H9 (cell line): Measurements from ENCODE around the gene RASGRF1. TPM values are rescaled to one million over a fixed set of nuclear protein-coding genes. Genes with fewer than 3 reads are reported as not detected.

ENCODE experiments used
- DNase-seq: peaks from one replicate; pipeline ENCODE4 v3.0.0-alpha.2; 2017
- H2AFZ ChIP-seq: one replicate; pipeline ENCODE4 v1.6.1; 2013; ENCODE audit warnings: mild to moderate bottlenecking, low read length, control low read depth, moderate library complexity
- H2AK5ac ChIP-seq: 2 replicates; pipeline ENCODE4 v1.6.1; 2013; ENCODE audit warnings: low read length, control low read depth, mixed read lengths; ENCODE audit not compliant: insufficient read length
- H2BK120ac ChIP-seq: one replicate; pipeline ENCODE4 v1.6.1; 2013; ENCODE audit warnings: low read depth, mild to moderate bottlenecking, low read length, control low read depth, inconsistent platforms; ENCODE audit not compliant: poor library complexity, severe bottlenecking
- H2BK12ac ChIP-seq: 2 replicates; pipeline ENCODE4 v1.6.1; 2013; ENCODE audit warnings: low read length, control low read depth, mixed read lengths, low read depth; ENCODE audit not compliant: insufficient read length
- H2BK15ac ChIP-seq: 2 replicates; pipeline ENCODE4 v1.6.1; 2013; ENCODE audit warnings: low read depth, low read length, control low read depth
- H2BK20ac ChIP-seq: one replicate; pipeline ENCODE4 v1.6.1; 2013; ENCODE audit warnings: low read depth, mild to moderate bottlenecking, low read length, control low read depth, inconsistent platforms; ENCODE audit not compliant: poor library complexity, severe bottlenecking
- H2BK5ac ChIP-seq: 2 replicates; pipeline ENCODE4 v1.6.1; 2013; ENCODE audit warnings: low read length, control low read depth, mixed read lengths; ENCODE audit not compliant: insufficient read length
- H3K14ac ChIP-seq: 2 replicates; pipeline ENCODE4 v1.6.1; 2013; ENCODE audit warnings: low read length, control low read depth; ENCODE audit not compliant: insufficient read depth
- H3K18ac ChIP-seq: 2 replicates; pipeline ENCODE4 v1.6.1; 2013; ENCODE audit warnings: low read depth, mild to moderate bottlenecking, mixed read lengths, low read length, control low read depth; ENCODE audit not compliant: insufficient read length
- H3K23ac ChIP-seq: 2 replicates; pipeline ENCODE4 v1.6.1; 2013; ENCODE audit warnings: low read length, control low read depth, mixed read lengths, low read depth; ENCODE audit not compliant: insufficient read length
- H3K23me2 ChIP-seq: 2 replicates; pipeline ENCODE4 v1.6.1; 2013; ENCODE audit warnings: low read depth, mild to moderate bottlenecking, mixed read lengths, low read length, control low read depth; ENCODE audit not compliant: insufficient read length, poor library complexity, severe bottlenecking
- H3K27ac ChIP-seq: 2 replicates; pipeline ENCODE4 v1.5.1; 2013; ENCODE audit warnings: low read length, control low read depth, mixed read lengths, low read depth; ENCODE audit not compliant: insufficient read length
- H3K27me3 ChIP-seq: 2 replicates; pipeline ENCODE4 v1.6.1; 2013; ENCODE audit warnings: low read length, control low read depth, inconsistent platforms; ENCODE audit not compliant: insufficient read depth
- H3K4ac ChIP-seq: 2 replicates; pipeline ENCODE4 v1.6.1; 2013; ENCODE audit warnings: low read depth, mild to moderate bottlenecking, control low read depth, inconsistent platforms, low read length, moderate library complexity
- H3K4me1 ChIP-seq: 2 replicates; pipeline ENCODE4 v1.6.1; 2013; ENCODE audit warnings: low read length, control low read depth, inconsistent platforms; ENCODE audit not compliant: insufficient read depth
- H3K4me2 ChIP-seq: 2 replicates; pipeline ENCODE4 v1.6.1; 2013; ENCODE audit warnings: low read length, control low read depth, mixed read lengths; ENCODE audit not compliant: insufficient read length, insufficient read depth
- H3K56ac ChIP-seq: 2 replicates; pipeline ENCODE4 v1.6.1; 2013; ENCODE audit warnings: low read depth, mild to moderate bottlenecking, mixed read lengths, low read length, control low read depth; ENCODE audit not compliant: insufficient read length
- H3K79me1 ChIP-seq: 2 replicates; pipeline ENCODE4 v1.6.1; 2013; ENCODE audit warnings: low read depth, mild to moderate bottlenecking, moderate library complexity, low read length, control low read depth, inconsistent platforms; ENCODE audit not compliant: insufficient read depth, poor library complexity, severe bottlenecking
- H3K79me2 ChIP-seq: 2 replicates; pipeline ENCODE4 v1.6.1; 2013; ENCODE audit warnings: low read length, control low read depth, inconsistent platforms; ENCODE audit not compliant: insufficient read depth
- H3K9ac ChIP-seq: 2 replicates; pipeline ENCODE4 v1.6.1; 2013; ENCODE audit warnings: low read length, control low read depth, mixed read lengths; ENCODE audit not compliant: insufficient read length; ENCODE audit errors: extremely low read depth
- H3K9me3 ChIP-seq: one replicate; pipeline ENCODE4 v1.6.1; 2013; ENCODE audit warnings: low read depth, low read length, inconsistent platforms; ENCODE audit not compliant: control insufficient read depth
- H3T11ph ChIP-seq: one replicate; pipeline ENCODE4 v1.6.1; 2013; ENCODE audit warnings: mild to moderate bottlenecking, low read length, control low read depth, inconsistent platforms
- H4K20me1 ChIP-seq: one replicate; pipeline ENCODE4 v1.6.1; 2013; ENCODE audit not compliant: control insufficient read depth, insufficient read length, insufficient read depth
- H4K5ac ChIP-seq: 2 replicates; pipeline ENCODE4 v1.6.1; 2013; ENCODE audit warnings: low read depth, mild to moderate bottlenecking, mixed read lengths, low read length, control low read depth; ENCODE audit not compliant: insufficient read length
- H4K8ac ChIP-seq: replicated peaks from 2 replicates; pipeline ENCODE4 v1.6.1; 2013; ENCODE audit warnings: low read length, control low read depth, mixed read lengths, low read depth; ENCODE audit not compliant: insufficient read length
- H4K91ac ChIP-seq: 2 replicates; pipeline ENCODE4 v1.6.1; 2013; ENCODE audit warnings: low read depth, mild to moderate bottlenecking, moderate library complexity, mixed read lengths, low read length, control low read depth; ENCODE audit not compliant: insufficient read length
- H3K27ac Mint-ChIP-seq, 3 experiments: 2 replicates in 2 of 3; 3 replicates in 1 of 3; pipeline ENCODE4 v1.8.0; 2020 to 2021; ENCODE audit warnings: mixed read lengths in 3 of 3, mild to moderate bottlenecking in 1 of 3, moderate library complexity in 1 of 3
- H3K27me3 Mint-ChIP-seq: 2 replicates; pipeline ENCODE4 v1.8.0; 2021; ENCODE audit warnings: low read depth, mild to moderate bottlenecking, moderate library complexity, mixed read lengths
- H3K36me3 Mint-ChIP-seq, 3 experiments: 2 replicates in 2 of 3; 3 replicates in 1 of 3; pipeline ENCODE4 v1.8.0; 2020 to 2021; ENCODE audit warnings: low read depth in 3 of 3, mixed read lengths in 3 of 3; ENCODE audit not compliant: insufficient read depth in 1 of 3
- H3K4me1 Mint-ChIP-seq, 2 experiments: 2 replicates each; pipeline ENCODE4 v1.8.0; 2020; ENCODE audit warnings: mixed read lengths in 2 of 2
- H3K4me3 Mint-ChIP-seq, 2 experiments: 2 replicates in 1 of 2; 3 replicates in 1 of 2; pipeline ENCODE4 v1.8.0; 2020 to 2021; ENCODE audit warnings: mild to moderate bottlenecking in 2 of 2, mixed read lengths in 2 of 2, moderate library complexity in 1 of 2
- H3K9me3 Mint-ChIP-seq, 2 experiments: 2 replicates in 1 of 2; 3 replicates in 1 of 2; pipeline ENCODE4 v1.8.0; 2020; ENCODE audit warnings: mild to moderate bottlenecking in 2 of 2, mixed read lengths in 2 of 2, moderate library complexity in 1 of 2
- WGBS: extraction: QIAGEN DNeasy Blood & Tissue Kit; methylation state at CpG from one replicate; pipeline ENCODE4 v1.1.7; 2013; ENCODE audit warnings: missing lambda C conversion rate, low lambda C conversion rate, mixed read lengths; ENCODE audit not compliant: insufficient read length; ENCODE audit errors: extremely low coverage; 5-methylcytosine and 5-hydroxymethylcytosine counted together
- total RNA-seq: library from RNA; stranded (reverse); gene quantifications from 2 replicates; pipeline ENCODE4 v1.2.1, GENCODE V29; 2021
- TF ChIP-seq, protein P1 (sequence below): fragments of 200-600 bp; sonication (generic); conservative IDR thresholded peaks from 3 replicates; pipeline ENCODE4 v1.8.0; 2021; ENCODE audit warnings: antibody characterized with exemption, mild to moderate bottlenecking

The RASGRF1 gene
- total RNA-seq, 1 experiment from 2014 or later, result 0.48 TPM

DNA sequence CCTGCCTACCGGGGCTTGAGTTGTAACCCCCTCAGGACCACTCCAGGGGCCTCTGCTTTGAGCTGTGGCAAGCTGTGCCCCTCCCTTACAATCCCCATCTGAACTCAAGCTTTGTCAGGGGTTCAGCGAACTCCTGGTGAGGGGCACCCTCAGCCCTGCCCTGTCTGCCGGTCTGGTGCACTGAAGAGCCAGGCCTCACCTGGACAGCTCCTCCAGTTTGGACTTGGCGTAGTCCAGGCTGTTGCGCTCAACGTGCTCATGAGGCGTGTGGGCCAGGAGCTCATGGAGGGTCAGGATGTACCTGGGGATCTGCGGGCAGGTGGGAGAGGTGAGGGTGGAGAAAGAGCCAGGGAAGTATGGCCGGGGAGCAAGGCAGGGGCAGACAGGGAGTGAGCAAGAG lies 59.4 kb downstream of the RASGRF1 start:
- Histone ChIP-seq H3K18ac (no peak overlapping the region), H2AFZ (no peak overlapping the region), H3K56ac (no peak overlapping the region), H3K27ac (no peak overlapping the region), H4K5ac (no peak overlapping the region), H3K14ac (no peak overlapping the region), H2BK20ac (no peak overlapping the region), H2BK12ac (no peak overlapping the region), H3K23me2 (peaks cover 2% of the 10 kb centered on the region), H3K4me1 (no peaks in the 10 kb centered on the region), H3T11ph (no peak overlapping the region), H2AK5ac (no peak overlapping the region), H2BK15ac (no peak overlapping the region), H2BK5ac (no peak overlapping the region), H3K79me2 (no peaks in the 10 kb centered on the region), H3K4ac (no peak overlapping the region), H3K27me3 (no peaks in the 10 kb centered on the region), H4K8ac (no peak overlapping the region), H3K79me1 (no peaks in the 10 kb centered on the region), H4K20me1 (no peaks in the 10 kb centered on the region), H3K9me3 (no peaks in the 10 kb centered on the region), H4K91ac (no peak overlapping the region), H3K9ac (no peak overlapping the region), H3K4me2 (no peak overlapping the region), H2BK120ac (no peak overlapping the region), H3K23ac (no peak overlapping the region)
- Mint-ChIP-seq H3K27me3 (peaks cover 11% of the 10 kb centered on the region), H3K4me3 (no peak overlapping the region), H3K9me3 (peaks cover 0 to 4% of the 10 kb centered on the region in 2 experiments; a peak in 1 of 5 replicates), H3K27ac (no peak overlapping the region; a peak in 1 of 7 replicates), H3K4me1 (peaks cover 19 to 22% of the 10 kb centered on the region in 2 experiments), H3K36me3 (no peaks in the 10 kb centered on the region)
- TF ChIP-seq, protein P1, sequence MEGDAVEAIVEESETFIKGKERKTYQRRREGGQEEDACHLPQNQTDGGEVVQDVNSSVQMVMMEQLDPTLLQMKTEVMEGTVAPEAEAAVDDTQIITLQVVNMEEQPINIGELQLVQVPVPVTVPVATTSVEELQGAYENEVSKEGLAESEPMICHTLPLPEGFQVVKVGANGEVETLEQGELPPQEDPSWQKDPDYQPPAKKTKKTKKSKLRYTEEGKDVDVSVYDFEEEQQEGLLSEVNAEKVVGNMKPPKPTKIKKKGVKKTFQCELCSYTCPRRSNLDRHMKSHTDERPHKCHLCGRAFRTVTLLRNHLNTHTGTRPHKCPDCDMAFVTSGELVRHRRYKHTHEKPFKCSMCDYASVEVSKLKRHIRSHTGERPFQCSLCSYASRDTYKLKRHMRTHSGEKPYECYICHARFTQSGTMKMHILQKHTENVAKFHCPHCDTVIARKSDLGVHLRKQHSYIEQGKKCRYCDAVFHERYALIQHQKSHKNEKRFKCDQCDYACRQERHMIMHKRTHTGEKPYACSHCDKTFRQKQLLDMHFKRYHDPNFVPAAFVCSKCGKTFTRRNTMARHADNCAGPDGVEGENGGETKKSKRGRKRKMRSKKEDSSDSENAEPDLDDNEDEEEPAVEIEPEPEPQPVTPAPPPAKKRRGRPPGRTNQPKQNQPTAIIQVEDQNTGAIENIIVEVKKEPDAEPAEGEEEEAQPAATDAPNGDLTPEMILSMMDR, result no peak
- DNase-seq, result no peak
- no CpG with 5 or more reads among the region's 9 CpGs for WGBS
